ENCODE results near the gene CLCF1.

Gene CLCF1

GRCh38 chr11:67355794-67356386 lies 17.5 kb downstream of the CLCF1 start:
- DNase-seq = no peak

GRCh38 chr11:67355023-67355793 lies 18.2 kb downstream of the CLCF1 start:
- no peak for DNase-seq

GRCh38 chr11:67354075-67355022 lies 19.0 kb downstream of the CLCF1 start:
- DNase-seq = no peak

- DNase-seq = peak; percentile 97
Observed at GRCh38 chr11:67353317-67354074, 19.9 kb downstream of the CLCF1 start, which contains the start of gene POLD4. POLD4 (minus strand) TSS chr11:67353546; CDS start chr11:67353399, 147 bp downstream.

DNA sequence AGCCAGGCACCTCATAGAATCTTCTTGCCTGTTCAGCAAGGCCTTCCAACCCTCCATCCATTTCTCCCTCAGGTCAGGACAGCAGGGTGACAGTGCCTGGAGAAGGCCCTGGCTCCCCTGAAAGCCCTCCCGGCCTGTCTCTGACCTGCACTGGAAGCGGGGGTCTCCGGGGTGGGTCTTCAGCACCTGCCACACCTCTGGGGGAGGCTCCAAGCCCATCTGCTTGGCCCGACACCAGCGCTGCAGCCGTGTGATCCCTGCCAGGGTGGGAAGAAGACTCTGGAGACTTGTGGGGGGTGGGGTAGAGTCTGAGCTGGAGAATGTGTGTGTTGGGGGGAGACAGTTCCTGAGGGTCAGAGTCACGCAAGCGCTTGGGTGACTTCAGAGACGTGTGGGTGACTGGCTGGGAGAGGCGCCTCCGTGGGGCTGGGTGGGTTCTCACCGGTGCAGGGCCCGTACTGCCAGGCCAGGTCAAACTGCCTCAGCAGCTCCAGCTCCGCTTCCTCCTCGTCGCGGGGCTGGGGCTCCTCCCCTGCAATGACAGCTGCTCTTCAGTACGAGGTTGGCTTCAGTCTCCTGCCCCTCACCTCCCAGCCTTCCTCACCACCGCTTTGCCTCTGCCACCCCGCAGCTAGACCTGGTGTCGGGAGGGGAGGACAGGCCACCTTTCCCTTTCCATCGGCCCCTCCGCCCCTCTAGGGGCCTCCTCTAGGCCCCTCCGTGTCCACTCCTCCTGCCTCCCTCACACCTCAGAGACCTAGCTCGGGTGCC lies 20.7 kb downstream of the CLCF1 start:
- no peak for DNase-seq

GRCh38 chr11:67351275-67352005 lies 22.0 kb downstream of the CLCF1 start:
- DNase-seq = peak; percentile 62

DNA sequence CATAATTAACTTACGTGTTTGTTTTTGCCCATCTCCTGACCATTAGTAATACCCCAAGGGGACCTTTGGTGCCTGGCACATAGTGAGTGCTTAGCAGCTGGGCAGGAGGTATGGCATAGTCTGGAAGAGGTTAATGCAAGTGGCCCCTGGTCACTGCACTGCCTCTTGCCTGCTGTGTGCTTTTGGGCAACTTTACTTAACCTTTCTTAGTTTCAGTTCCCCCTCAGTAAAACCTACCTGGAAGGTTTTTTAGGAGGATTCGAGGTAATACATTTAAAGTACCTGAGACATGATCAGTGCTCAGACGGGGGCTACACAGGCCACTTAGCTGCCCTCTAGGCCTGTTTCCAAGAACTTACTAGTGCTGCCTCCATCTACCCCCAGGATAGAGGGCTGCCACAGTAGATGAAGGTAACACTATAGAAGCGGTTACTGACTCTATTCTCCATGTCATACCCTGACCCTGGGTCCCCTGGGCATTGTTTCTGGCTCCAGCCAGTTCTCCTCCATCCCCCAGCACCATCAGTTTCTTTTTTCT lies 23.4 kb downstream of the CLCF1 start:
- no peak for DNase-seq

GRCh38 chr11:67349457-67349856 lies 23.9 kb downstream of the CLCF1 start:
- DNase-seq = no peak

DNA sequence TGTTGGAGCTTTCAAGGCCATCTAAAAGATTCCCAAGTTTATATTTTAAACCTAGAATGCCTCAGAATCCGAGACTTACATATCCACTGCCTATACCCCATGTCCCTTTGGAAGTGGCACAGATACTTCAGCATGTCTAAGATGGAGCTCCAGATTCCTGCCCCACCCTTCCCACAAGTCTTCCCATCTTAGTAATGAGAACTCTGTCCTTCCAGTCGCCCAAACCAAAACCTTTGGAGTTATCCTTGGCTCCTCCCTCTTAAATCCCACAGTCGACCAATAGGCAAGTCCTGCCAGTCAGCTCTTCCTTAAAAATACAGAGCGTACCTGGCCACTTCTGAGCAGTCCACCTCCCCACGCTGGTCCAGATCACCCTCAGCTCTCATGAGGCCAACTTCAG lies 24.4 kb downstream of the CLCF1 start:
- DNase-seq = no peak

- no peak for DNase-seq
Observed at GRCh38 chr11:67347964-67348749, 25.2 kb downstream of the CLCF1 start.

DNA sequence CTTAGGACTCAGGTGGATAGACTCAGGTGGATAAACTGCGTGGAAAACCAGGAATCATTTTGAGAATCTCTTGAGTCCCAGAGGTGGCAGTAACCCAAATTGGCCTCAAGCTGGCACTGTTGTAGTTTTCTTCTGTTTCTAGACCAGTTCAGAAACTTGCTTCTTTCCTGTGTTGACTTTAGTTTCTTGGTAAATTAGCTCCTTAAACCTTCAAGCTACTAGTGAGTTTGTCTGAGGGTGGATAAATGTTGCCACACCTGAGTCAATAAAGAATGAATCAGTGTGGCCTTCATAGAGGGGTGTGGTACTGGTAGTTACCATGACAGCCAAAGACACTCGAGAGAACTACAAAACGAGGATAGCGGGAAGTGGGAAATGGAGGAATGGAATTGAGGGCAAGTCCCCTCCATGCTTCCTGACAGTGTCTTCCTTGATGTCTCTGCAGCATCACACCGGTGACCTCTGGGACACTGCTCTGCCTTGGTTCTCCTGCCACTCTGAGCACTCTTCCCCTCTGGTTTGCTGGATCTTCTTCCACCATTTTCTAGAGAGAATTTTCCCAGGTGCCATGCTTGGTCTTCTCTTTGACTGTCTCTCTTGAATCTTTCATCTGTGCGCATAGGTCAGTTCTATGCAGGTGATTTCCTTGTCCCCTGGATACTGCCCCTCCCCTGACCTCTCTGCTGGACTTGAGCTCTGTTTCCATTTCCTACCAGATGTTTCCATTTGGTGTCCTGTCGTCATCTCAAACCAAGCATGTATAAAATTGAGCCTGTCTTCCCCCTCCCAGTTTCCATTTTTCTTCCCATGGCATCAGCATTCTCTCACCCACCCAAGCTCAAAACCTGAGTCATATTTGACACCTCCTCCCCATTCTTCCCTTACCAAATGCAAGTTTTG lies 27.2 kb downstream of the CLCF1 start:
- DNase-seq = no peak

DNA sequence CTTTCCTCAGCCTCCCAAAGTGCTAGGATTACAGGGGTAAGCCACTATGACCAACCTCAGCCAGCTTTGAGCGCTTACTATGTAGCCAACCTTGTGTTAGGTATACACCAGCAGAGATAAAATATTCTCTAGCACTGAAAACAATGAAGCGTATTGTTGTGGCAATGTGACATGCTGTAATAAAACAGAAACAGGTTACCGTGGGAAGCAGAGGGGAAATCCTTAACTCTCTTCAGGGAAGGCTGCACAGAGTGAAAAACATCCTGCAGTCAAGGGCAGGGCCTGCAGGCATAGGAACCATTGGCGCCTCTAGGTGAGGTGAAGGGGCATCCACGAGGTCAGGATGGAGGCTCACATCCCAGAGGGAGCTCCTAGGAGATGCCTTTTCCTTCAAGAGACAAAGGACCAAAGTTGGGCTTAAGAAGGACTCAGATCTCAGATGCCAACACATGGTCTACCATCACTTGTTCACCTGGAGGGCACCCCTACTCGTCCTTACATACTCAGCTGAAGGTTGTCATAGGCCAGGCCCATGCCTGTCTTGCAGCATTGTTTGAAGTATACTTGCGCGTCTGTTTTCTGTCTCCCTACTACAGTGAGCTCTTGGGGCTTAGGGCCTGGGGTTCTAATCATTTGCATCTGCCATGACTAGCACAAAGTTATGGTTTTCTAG lies 28.0 kb downstream of the CLCF1 start:
- no peak for DNase-seq

- peak; percentile 25 for DNase-seq
Observed at GRCh38 chr11:67344264-67344663, 29.1 kb downstream of the CLCF1 start.

- DNase-seq = no peak
Observed at GRCh38 chr11:67337257-67337656, 36.1 kb downstream of the CLCF1 start.

DNA sequence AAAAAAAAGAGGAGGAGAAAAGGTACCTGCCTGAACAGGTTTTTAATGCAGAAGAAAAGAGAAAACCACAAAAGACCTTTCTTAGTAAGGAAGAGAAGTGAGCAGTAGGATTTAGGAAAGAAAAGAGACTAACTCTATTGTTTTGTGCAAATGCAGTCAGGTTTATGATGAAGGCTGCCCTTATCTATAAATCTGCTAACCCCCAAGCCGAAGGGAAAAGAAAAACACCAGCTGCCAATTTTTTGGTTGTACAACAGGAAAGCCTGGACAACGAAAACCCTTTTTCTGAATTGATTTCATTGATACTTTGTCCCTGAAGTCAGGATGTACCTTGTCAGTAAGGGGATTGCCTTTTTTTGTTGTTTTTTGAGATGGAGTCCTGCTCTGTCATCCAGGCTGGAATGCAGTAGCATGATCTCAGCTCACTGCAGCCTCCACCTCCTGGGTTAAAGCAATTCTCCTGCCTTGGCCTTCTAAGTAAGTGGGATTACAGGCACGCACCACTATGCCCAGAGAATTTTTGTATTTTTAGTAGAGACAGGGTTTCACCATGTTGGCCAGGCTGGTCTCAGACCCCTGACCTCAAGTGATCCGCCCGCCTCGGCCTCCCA lies 41.2 kb downstream of the CLCF1 start:
- DNase-seq = no peak

DNA sequence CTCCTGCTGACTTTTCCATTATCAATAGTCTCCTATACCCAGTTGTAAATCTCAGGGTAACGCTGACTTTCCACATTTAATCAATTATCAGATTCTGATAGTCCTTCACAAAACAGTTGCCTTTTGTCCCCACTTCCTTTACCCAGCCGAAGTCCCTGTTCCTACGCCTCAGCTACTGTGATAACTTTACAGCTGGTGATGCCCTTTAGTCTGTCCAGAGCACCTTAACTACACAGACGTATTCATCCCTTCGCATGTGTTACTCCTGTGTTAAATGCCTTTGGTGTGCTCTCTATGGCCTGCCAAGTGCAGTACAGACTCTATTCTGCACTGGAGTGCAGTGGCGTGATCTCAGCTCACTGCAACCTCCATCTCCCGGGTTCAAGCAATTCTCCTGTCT lies 49.9 kb downstream of the CLCF1 start:
- DNase-seq = no peak

- no peak for DNase-seq
Observed at GRCh38 chr11:67322049-67322448, 51.3 kb downstream of the CLCF1 start.
